HG02588 (cell line): ENCODE measurements around the gene TTC33.
"Not testable (repeated sequence)": the region's sequence is repeated elsewhere in the genome, so short reads cannot be mapped to it uniquely, and the experiment has no call there.

Experiments
- ATAC-seq: cut with Tn5 transposase; IDR thresholded peaks from one replicate; pipeline ENCODE4 v1.9.1; 2021; ENCODE audit warnings: mild to moderate bottlenecking, moderate library complexity; ENCODE audit not compliant: unreplicated experiment

Gene TTC33

DNA sequence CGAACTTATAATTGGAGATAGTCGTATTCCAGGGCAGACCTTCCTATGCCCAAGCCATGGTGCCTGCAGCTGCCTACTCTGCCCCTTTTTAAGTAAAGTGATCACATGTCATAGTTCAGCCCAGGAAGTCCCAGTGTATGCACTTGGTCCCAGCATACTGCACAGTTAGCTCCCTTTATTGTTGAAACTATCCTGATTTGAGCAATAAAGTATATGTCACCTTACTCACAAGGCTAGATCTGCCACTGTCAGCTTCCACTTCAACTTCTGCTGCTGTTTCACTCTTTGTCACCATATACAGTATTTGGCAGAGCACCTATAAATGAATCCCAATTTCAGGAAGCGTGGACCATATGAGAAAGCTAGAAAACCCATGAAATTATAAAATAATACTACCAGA is 179.8 kb downstream of the TTC33 start:
- ATAC-seq: no peak

DNA sequence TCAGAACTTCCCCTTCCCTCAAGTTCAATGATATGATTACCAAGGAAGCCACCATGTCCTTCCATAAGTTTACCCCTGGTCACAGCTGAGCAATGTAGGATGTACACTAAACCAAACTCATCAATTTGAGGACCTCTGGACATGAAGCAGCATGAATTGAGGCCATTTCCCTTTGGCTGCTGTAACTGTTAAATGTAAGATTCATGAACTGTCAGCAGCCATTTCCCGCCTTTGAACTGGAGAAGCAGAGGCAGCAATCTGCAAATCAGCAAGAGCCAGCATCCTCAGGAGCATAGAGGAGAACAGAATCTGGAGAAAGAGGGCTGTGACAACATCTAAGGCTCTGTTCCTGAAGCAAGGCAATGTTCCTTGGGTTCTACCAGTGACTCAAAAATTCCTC is 180.3 kb downstream of the TTC33 start:
- no peak for ATAC-seq

DNA sequence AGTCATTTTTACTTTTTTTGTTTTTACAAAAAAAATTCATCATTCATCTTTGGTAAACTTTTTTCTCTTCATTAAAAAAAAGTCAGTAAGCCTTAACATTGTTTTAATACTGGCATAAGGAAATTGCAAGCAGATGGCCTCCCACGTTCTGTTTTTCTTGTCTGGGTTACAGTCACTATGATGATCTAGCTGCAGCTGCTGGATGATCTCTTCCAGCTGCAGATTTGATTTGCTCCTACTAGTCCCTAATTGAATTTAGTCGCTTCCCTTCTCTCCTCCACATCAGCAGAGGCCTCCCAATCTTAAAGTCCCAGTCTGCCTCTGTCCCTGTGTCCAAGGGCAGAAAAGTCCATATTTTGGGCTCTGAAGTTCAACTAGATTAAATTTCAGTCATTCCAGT is 182.8 kb downstream of the TTC33 start:
- no peak for ATAC-seq

DNA sequence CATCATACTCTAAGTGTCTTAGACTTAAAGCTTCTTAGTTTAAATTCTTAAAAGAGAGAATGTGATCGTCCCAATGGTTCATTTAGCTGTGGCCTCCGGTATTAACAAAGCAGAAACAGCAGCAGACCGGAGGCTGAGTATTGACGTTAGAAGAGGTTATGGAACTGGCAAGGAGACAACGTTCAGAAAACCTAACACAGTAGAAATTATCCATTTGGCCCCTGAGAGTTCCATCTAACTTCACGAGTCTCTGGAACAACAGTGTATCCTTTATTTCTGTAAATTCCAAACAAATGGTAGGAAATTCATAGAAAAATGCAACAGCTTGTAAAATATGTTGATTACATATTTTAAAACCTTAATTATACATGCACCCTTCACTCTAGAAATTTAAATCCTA is 183.4 kb downstream of the TTC33 start:
- no peak for ATAC-seq

DNA sequence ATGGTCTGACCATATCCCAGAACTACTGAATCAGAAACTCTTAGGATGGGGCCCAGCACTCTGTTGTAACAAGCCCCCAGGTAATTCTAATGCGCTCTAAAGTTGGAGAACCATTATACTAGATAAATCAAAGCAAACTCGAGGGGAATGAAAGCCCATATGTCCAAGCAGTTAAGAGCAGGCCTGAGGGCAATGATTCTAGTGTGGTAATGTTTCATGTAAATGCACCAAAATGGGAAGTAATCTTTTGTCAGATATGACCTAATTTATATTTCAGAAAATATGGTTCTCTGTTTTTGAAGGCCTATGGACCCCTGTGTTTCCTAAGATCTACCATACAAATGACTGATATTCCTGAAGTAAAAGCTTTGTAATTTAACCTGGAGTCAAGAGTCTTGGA is 184.0 kb downstream of the TTC33 start:
- ATAC-seq: no peak

DNA sequence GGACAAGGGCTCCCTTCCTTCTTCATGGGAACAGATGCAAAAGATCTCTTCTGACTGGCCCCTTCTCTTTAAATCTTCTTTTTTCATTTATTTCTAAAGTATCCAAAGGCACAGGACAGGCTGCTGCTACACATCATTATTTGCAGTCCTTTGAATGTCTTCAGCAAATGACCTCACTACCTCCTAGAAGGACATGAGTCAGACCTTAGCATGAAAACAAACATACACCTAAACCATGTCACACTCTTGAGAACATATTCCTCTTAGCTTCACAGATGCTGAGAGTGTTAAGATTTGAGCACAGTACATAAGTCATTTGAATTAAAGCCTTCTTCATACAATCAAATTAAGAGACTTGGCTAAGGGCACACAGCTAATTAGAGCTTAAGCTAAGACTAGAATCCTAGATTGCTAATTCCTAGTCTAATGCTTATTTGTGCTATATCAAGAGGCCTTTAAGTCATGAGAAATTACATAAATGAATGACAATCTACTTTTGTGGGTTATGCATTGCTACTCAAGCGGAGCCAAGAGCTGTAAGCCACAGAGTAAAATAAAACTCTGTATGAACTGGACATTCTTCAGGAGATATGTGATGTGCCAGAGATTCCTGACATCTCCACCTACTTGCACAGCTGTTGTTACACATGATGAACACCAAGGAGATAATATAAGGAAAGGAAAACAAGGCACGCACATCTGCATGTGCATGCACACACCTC is 185.2 kb downstream of the TTC33 start:
- ATAC-seq: peak; percentile 73

DNA sequence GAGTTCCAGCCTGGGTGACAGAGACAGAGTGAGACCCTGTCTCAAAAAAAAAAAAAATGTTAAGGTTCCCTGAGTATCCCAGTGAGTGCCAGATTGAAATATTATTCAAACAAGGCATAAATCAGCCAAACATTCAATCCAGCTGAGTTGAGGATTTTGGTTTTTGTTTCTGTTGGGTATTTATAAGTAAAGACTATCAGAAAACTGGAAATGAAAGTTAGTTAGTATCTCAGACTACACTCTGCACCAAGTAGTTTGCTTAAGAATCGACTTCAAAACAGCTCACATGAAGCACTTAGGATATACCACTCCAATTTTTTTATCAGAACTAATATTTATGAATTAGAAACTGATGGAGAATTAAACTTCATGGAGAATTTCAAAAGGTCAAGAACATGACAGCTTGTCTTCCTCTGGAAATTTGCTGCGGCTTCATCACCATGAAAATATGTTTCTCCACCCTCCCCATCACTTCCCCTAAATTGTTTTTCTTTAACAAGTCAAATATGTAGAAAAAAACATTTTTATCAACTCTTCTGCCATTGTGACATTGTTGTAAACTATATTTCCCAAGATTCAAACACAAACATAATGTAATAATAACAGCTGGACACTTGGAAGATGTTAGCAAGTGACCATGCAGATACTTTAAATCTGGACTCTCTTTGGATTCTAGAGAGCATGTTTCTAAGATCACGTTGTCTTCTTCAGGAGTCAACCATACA is 186.1 kb downstream of the TTC33 start:
- peak; percentile 50 for ATAC-seq

DNA sequence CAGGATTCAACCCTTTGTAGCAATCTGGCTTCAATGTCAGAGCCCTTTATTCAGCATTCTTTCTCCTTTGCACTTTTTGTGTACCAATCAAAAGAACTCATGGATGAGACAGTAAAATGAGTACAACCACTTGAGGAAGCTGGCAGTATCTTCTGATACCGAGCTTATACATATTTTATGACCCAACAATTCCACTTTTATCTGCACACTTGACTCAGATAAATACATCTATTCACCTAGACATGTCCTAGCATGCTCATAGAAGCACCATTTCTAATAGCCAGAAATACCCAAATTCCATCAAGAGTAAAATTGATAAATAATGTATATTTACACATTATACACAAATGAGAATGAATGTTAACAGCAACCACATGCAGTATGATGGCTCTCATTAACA is 187.2 kb downstream of the TTC33 start:
- ATAC-seq: no peak

DNA sequence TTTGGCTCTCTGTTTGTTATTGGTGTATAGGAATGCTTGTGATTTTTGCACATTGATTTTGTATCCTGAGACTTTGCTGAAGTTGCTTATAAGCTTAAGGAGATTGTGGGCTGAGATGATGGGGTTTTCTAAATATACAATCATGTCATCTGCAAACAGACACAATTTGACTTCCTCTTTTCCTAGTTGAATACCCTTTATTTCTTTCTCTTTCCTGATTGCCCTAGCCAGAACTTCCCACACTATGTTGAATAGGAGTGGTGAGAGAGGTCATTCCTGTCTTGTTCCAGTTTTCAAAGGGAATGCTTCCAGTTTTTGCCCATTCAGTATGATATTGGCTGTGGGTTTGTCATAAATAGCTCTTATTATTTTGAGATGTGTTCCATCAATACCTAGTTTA is 192.6 kb downstream of the TTC33 start:
- not testable (repeated sequence) for ATAC-seq

DNA sequence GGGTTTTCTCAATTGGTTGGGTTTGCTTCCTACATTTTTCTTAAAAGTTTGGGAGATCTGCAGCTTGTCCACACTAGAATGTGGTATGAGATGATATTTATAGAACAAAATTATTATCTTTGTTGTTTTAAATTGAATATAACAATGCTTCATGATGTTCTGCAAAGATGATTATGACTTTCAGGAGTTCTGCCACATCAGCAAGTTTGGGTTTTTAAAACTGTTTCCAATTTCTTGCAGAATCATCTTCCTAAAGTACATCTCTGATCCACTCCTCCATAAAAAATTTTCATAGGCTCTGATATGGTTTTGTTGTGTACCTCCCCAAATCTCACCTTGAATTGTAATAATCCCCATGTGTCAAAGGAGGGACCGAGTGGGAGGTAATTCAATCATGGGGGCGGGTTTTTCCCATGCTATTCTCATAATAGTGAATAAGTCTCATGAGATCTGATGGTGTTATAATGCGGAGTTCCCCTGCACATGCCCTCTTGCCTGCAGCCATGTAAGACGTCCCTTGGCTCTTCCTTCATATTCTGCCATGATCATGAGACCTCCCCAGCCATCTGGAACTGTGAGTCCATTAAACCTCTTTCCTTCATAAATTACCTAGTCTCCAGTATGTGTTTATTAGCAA is 195.2 kb downstream of the TTC33 start:
- ATAC-seq: no peak

DNA sequence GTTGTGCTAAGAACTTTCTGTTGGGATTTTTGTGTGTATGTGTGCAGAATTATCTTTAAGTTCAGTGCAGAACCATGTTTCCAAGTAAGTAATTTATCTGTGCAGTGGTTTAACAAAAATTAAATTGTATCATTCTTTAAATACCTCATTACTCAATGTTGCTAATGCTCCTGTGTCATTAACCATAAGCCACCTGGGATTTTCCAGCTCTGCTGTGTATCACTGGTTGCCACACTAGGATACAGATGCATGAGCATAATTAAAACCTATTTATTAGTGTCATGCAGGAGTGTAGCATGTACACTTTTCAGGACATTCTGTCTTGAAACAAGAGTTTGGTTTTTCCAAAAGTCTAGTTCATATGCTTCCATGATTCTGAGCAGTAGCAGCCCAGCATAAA is 196.5 kb downstream of the TTC33 start:
- no peak for ATAC-seq

DNA sequence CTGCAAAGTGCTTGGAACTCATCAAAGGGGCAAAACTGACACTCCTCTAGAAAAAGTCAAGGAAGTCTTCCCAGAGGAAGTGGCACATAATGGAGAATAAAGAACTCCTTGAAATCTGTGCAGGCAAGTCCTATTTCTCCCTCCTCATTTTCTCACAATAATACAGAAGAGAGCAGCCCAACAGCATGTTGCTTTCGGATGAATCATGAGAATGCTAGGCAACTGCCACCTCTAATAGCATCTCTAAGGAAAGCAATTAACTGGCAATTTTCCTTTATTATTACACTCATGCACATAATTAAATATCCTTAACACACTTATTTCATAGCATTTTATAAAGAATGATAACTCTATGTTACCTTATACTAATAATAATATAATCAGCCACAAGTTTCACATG is 198.3 kb downstream of the TTC33 start:
- ATAC-seq: no peak

DNA sequence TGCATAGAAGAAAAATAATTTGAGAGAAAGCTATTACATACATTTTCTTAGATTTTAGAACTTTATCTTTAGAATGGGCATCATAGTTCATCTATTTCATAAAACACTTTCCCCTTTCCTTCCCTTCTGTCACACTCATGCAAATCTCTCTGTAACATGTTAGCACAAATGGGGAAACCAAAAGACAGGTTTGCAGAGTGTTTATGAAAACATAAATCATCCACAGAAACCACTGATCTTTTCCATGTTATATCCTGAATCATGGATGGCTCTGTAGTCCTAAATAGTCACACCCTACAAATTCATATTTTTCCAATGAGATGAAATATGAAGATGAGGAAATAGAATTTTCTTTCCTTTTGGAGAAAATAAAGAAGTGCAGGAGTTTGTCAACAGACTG is 198.9 kb downstream of the TTC33 start:
- ATAC-seq: no peak

DNA sequence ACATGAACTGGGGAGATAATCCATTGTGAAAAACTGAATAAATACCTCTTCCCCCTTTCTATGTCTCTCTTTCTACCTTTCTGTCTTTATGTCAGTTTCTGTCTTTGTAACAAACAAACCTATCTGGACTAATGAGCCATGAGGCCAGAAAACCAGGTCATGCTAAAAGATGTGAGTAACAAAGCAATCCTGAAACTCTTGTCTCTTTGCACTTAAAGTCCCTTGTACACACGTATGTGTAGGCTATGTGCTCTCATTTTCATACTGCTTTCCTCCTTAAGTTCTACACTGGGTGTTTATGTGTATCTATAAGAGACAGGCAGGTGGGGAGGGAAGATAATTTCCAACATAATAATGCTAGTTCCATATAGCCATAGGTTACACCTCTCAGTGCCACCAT is 199.9 kb downstream of the TTC33 start:
- ATAC-seq: no peak

DNA sequence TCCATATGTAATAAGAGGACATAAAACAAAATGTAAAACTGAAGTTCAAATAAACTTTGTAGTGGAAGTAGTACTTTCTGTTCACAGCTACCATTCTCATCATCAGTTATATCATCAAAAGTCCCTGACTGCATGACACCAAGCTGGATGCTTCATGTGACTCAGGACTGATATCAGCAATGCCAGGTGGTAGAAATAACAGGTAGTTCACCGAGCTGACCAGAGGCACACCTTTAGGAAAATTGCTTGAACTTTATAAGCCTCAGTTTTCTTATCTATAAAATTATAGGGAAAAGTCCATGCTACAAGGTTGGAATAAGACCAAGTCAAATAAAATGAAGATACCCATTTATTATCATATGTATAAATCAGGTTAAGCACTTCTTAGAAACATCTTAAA is 200.9 kb downstream of the TTC33 start:
- ATAC-seq: no peak

DNA sequence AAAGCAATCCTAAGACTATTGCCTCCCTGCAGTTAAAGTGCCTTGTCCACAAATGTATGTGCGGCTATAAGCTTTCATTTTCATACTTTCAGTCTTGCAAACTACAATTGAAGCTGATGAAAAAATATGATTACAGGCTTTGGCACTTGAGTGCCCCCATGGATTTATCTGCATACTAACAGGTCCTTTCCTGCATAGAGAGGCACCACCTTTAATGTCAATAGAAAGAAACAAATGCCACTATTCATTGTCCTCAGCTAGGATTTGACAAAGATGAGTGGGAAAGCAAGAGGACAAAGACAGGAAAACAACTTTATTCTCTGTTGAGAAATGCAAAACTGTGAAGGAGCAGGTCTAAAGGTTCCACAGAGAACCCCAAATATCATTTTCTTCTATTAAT is 201.7 kb downstream of the TTC33 start:
- no peak for ATAC-seq

DNA sequence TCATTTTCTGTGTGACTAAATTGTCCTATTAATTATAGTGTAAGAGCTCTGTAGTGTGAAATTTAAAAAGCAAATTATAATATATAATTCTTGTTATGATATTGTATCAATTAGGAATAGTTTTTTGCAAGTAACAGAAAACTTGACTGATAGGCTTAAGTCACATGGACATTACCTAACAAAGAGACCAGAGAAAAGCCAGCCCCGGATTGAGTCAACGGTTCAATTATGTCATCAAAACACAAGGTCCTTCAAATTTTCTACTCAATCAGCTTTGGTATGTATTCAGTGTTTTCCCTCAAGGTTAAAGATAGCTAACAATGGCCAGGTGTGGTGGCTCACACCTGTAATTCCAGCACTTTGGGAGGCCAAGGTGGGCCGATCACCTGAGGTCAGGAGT is 202.8 kb downstream of the TTC33 start:
- no peak for ATAC-seq

DNA sequence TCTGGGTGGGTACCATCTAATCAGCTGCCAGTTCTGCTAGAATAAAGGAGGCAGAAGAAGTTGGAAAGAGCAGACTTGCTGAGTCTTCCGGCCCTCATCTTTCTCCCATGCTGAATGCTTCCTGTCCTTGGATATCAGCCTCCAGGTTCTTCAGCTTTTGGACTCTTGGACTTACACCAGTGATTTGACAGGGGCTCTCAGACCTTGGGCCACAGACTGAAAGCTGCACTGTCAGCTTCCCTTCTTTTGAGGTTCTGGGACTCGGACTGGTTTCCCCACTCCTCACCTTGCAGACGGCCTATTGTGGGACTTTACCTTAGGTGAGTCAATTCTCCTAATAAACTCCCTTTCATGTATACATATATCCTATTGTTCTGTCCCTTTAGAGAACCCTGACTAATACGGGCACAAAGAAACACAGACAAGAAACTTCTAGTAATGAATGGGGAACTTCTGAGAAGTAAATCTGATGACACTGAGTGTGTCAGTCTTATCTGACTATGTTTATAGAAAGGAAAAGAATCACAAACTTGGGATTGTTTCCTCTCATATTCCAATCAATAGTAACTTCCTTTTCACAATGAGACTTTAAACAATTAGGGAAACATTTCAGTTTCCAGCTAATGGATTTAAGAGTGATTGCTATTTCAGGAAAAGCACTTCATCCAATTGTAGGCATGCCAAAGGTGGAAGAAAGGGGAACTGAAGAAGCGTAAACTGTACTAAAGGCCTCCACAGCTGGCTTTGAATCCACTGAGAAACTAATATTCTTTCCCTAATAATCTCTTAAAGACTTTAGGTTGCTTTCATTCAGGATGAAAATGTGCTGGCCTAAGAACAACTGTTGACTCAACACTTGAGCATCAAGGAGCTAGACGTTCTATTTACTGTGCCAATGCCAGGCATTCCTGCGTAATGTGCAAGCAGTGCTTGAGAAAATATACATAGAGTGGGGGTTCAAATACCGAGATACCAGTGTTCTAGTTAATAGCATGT is 204.0 kb downstream of the TTC33 start:
- no peak for ATAC-seq

DNA sequence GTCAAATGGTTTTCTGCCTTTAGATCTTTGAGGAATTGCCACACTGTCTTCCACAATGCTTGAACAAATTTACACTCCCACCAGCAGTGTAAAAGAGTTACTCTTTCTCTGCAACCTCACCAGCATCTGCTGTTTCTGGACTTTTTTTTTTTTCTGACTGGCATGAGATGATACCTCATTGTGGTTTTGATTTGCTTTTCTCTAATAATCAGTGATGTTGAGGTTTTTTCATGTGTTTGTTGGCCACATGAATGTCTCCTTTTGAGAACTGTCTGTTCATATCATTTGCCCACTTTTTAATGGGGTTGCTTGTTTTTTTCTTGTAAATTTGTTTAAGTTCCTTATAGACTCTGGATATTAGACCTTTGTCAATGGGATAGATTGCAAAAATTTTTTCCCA is 205.3 kb downstream of the TTC33 start:
- ATAC-seq: no peak

DNA sequence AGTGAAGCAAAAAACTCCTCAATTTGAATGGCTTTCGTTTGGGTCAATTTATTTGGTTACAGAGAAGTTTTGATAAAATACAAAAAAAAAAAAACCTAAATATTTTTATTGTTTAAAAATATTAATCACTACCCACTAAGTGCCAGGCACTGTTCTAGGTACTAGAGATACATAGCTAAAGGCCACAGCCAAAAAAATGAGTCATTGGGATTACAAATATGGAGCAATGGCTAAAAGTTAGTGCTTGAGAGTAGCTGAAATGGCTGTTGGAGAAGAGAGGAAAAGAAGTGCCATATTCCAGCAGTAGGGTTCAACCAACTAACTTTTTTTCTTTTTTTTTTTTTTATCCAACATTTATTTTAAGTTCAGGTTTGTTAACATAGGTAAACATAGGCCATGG is 206.1 kb downstream of the TTC33 start:
- no peak for ATAC-seq

DNA sequence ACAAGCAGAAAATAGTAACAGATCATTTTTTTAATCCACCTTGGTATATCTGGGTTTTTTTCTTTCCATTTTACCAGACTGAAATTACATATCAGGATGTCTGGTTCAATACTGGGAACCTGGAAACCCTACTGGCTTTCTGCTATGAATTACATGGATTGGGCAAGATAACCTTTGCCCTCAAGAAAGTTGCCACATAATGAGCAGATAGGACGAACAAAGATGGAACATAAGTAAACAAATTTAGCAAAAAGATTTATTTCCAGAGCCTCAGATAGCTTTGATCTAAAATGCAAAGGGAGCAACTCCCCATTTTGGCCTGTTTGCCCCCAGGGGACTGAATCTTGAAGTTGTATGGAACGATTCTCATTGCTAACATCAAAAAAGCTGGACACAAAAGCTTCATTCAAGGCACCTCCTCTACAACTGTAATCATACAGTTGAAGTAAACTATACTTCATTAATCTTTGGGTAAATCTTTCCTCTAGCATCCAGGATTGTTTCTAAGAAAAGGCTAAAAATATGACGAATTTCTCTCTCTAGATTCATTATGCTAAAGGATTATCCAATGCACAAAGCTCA is 207.7 kb downstream of the TTC33 start:
- ATAC-seq: no peak
